Measurements from ENCODE around the gene LPAR2.
"Not testable (repeated sequence)": the region's sequence is repeated elsewhere in the genome, so short reads cannot be mapped to it uniquely, and the experiment has no call there.

The LPAR2 gene

DNA sequence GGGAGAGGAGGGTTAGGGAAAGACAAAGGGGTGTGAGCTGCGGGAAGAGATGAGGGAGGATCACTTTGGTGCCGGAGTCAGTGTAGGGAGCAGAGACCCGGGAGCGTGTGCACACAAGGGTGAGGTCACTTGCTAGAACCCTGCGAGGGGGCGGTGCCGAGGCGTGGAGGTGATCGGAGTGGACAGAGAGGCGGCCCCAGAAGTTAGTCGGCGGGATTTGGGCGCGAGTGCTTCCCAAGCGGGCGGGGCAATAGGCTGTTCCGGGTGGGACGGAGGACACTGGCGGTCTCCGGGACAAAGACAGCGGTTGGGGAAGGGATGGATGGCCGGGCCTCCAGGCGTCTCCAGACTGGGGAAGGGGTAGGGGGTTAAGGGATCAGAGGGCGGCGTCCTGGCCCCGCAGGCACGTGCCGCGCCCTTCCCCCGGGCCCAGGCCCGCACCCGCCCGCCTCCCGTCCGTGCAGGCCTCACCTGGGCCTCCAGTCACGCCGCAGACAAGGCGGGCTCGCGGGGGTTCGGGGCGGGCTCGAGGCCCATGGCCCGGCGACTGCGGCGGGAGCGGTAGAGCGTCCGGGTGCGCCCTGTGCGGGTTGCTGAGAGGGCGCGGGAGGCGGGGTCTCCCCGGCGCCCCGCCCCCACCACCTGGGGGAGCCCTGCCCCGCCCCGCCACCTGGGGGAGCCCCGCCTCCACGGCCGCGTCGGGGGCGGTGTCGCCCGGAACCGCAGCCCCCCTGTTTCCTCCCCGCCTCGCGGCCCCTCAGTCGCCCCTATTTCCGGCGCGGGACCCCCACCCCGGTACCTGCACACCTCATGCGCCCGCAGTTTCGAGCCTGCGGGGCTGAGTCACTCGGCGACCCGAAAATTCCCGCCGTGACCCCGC, at the start of gene LPAR2:
LPAR2 (minus strand) TSS at position 600 of the 880 bp plus-strand sequence. CDS start 945 bp downstream, outside the sequence.
- DNase-seq (ENCODE audit: low read depth): no peak

DNA sequence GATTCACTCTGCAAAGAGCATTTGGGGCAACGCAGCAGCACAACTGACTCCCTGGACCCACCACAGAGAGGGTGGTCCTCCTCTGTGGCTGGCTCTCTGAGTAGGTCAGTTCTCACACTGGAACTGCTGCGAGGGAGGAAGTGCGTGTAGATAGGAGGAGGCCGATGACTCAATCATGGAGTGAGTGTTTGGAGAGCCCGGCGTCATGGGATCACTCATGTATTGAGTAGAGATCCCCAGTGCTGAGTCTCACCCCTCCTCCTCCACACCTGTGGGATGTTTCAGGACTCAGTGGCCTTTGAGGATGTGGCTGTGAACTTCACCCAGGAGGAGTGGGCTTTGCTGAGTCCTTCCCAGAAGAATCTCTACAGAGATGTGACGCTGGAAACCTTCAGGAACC, 49.6 kb upstream of the LPAR2 start:
- DNase-seq (ENCODE audit: low read depth): no peak

DNA sequence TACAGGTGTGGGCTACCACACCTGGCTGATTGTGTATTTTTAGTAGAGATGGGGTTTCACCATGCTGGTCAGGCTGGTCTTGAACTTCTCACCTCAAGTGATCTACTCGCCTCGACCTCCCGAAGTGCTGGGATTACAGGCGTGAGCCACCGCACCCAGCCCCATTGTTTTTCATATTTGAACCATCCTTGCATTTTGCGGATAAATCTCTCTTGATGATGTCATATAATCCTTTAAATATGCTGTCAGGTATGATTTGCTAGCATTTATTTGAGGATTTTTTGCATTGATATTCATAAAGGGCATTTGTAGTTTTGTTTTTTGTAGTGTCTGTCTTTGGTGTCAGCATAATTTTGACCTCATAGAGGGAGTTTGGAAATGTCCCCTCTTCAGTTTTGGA, 46.3 kb upstream of the LPAR2 start:
- no peak for DNase-seq (ENCODE audit: low read depth)

DNA sequence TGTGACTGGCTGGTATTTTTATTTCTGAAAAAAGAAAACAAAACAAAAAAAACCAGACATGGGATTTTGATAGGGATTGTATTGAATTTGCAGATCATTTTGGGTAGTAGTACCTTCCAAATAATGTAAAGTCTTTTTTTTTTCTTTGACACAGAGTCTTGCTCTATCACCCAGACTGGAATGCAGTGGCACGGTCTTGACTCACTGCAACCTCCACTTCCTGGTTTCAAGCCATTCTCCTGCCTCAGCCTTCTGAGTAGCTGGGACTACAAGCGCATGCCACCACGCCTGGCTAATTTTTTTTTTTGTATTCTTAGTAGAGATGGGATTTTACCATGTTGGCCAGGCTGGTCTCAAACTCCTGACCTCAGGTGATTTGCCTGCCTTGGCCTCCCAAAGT, 44.8 kb upstream of the LPAR2 start:
- DNase-seq (ENCODE audit: low read depth): peak; percentile 40

DNA sequence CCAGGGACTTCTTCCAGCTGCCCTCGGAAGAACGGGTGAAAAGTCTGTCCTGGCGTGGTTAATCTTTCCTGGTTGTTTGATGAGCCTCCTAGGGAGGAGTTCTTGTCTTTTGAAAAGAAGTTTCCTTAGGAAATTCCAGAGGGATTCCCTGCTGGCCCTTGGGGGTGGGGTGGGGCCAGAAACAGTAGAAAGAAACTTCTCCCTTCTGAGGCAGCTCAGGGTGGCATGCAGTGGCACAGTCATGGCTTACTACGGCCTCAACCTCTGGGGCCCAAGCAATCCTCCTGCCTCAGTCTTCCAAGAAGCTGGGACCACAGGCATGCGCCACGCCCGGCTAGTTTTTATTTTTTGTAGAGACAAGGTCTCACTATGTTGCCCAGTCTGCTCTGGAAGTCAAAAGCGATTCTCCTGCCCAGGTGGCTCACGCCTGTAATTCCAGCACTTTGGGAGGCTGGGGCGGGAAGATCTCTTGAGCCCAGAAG, 42.1 kb upstream of the LPAR2 start:
- no peak for DNase-seq (ENCODE audit: low read depth)

DNA sequence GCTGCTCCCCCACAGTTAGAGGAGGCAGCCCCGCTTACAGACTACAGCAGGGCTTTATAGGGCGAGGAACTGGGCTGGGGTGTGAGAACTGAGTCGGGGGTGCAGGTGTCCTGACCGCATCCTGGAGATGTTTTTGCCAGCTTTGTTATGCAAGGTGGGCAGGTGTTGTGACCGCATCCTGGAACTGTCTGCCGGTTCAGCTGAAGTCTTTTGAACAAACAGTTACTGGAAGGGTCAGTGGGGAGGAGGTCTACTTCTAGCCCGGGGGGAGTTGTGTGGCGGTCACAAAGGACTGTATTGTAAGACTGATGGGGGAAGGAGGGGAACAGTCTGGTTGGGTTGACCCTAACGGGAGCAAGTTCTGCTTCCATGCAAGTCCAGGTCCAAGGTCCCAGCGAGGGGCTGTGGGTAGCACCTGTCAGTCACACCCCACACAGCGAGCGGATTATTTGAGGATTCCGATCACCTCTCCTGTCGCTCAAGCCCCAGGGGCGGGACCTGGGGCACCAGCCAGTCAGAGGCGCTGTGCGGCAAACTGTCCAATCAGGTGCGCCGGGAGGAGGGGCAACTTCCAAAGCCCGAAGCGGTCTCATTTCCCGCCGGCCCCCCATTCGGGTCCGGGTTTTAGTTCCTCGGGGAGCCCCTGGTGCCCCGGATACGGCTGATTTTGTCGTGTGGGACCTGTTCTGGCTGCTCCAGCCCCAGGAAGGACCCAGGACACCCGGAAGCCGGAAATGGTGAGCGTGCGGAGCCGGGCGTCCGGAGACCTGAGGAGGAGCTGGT, 40.4 kb upstream of the LPAR2 start, which contains the start of gene ZNF101:
ZNF101 (plus strand) TSS at position 610 of the 783 bp plus-strand sequence; CDS start at position 735, 125 bp downstream.
- DNase-seq (ENCODE audit: low read depth): peak; percentile 95

DNA sequence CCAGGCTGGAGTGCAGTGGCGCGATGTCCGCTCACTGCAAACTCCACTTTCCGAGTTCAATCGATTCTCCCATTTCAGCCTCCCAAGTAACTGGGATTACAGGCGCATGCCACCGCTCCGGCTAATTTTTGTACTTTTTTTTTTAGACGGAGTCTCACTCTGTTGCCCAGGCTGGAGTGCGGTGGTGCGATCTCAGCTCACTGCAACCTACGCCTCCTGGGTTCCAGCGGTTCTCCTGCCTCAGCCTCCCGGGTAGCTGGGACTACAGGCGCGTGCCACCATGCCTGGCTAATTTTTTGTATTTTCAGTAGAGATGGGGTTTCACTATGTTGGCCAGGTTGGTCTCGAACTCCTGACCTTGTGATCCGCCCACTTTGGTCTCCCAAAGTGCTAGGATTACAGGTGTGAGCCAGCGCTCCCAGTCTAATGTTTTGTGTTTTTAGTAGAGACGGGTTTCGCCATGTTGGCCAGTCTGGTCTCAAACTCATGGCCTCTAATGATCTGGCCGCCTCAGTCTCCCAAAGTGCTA, 37.5 kb upstream of the LPAR2 start:
- not testable (repeated sequence) for DNase-seq (ENCODE audit: low read depth)

DNA sequence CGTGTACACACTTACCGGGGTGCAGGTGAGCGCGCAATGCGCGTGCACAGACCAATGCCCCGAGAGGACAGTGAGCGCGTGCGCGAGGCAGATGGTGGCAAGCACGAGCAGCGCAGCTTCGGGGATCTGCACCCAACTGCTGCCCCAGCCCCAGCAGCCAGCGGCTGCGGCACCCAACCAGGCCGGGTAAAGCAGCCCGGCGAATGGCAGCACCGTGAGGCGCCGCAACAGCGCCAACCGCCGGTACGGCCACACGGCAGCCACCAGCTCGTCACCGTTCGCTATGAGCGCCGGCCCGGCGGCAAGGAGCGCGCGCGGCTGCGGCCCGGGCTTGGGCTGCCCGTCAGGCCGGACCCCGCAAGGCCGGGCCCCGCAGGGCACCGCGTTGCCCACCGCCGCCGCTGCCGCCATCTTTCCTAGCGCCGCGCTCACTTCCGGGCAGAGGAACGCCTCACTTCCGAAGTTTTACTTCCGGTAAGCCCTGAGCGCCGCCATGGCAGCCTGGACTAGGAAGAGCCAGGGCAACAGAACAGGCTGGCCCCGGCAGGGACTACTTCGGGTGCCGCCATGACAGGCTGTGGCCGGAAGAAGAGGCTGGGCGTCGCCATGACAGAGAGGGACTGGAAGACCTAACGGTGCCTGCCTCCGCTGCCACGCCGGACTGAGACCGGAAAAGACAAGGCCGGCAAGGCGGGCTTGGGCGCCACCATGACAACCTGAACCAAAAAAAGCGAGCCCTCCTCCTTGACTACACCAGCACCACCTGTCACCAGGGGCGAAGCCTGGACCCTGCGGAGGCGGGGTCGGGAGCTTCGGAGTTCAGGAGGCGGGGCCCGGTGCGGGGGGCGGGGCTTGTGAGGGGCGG, 35.5 kb upstream of the LPAR2 start, which contains the start of gene ATP13A1:
ATP13A1 (minus strand) TSS at position 421 of the 865 bp plus-strand sequence; CDS start at position 411, 10 bp downstream.
- peak; percentile 96 for DNase-seq (ENCODE audit: low read depth)

DNA sequence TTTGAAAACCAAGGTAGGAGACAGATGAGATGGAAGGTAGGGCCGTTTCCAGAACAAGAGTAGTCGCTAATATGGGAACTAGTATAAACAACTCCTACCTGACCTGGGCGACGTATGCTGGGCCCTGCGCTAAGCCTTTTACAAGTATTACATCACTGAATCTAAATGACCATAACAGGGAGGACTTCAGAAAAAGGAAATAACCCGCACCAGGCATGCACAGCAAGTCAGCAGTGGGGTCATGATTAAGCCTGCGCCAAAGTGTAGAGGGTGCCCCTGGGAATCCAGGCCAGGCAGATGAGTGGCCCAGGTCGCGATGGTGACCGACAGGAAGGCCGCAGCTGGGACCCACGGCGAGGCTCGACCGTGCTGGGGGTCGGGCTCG, 34.8 kb upstream of the LPAR2 start:
- peak; percentile 59 for DNase-seq (ENCODE audit: low read depth)

DNA sequence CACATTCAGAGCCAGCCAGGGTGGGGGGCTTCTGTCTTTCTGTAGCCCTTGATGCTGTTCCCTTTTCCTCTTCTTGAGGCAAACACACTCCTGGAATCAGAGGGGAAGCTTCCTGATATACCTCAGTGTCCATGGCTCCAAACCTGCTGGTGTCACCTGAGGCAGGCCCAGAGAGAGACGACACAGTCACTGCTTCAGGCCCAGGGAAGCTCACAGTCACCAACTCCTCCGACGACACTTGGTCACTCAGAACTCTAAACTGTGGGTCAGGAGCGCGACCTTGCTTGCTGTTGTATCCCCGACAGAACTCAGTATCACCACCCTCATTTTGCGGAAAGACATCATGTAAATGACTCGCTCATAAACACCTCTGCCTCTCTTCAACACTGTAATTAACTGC, 34.3 kb upstream of the LPAR2 start:
- no peak for DNase-seq (ENCODE audit: low read depth)

DNA sequence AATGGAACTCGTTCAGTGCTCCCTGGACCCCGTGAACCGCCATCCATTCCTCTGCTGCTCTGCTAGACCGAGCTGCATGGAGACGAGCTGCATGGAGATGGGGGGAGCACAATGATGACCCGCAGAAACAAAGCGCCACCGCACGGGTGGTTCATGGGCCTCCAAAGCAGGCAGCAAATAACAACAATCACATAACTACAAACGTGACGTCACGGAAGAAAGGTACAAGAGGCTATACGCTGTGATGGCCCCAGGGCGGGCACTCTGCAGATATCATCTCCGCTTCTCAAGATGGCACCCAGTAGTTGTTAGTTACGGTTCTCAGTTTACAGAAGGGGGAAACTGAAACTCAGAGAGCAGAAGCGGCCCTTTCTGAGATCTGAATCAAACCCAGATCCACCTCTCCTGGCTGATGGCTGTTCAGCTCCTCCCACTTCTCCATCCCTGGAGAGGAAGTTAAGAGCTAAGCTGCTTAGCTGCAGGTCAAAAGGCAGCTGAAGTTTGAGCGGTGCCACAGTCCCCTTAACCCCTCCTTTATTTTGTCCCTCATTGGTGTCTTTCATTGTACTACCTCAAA, 33.7 kb upstream of the LPAR2 start:
- no peak for DNase-seq (ENCODE audit: low read depth)

DNA sequence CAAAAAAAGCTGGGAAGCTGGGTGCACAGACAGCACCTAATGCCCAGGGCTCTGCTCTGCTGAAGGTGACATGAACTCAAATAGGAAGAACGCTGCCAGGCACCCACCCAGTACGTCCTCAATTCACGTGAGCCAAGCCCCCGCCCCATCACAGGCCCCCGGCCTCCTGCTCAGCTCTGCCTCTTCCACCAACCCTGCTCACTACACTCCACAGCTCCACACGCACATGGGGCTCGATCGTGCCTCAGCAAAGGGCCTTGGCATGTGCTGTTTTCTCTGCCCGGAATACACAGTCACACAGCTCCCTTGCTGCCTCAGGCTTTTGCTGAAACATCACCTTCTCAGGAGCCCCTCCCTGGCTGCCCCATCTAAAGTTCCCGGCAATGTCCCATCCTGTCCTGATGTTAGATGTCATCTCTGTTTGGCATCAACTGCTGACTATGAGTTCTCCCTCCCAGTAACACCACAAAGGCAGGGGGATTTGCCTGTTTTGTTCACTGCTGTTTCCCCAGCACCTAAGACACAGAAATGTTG, 33.2 kb upstream of the LPAR2 start:
- no peak for DNase-seq (ENCODE audit: low read depth)

DNA sequence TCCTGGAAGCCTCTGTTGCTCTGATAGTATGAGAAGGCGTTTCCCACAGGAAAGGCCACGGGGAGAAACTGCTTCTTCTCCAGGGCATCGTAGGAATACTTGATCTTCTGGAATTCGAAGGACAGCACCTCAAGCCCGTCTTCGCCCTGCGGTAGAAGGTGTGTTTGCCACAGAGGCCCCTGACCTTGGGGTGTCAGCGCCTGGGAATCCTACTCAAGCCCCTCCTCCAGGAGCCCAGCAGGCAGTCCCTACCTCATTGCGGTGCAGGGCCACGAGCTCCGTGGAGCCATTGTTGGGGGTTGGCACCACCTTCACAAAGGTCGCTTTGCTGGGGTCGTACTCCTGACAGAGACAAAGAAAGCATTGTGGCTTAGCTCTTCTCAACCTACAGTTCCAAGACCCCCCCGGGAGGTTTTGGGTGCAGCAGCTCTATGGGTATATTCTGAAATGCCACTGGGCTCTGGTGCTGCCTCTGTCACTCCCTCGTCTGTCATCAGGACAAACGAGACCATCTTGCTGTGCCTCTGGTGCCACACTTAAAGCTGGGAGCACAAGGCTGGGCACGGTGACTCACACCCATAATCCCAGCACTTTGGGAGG, 31.7 kb upstream of the LPAR2 start:
- no peak for DNase-seq (ENCODE audit: low read depth)

DNA sequence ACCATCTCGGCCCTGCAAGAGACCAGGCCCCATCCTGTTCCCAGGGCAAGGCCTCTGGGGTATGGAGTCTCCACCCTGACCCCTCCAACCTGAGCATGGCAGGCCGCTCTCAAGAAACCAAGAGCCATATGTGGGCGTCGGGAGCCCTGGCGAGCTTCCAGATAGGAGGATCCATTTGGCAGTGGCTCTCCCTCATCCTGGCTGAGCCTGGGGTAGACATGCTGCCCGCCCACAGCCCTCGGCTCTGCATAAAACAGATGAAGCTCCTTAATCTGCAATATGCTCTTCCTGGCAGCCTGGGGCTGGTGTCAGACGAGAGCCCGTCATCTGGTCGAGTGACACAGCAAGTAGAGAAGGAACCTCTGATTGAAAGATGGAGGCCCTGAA, 29.4 kb upstream of the LPAR2 start:
- DNase-seq (ENCODE audit: low read depth): no peak

DNA sequence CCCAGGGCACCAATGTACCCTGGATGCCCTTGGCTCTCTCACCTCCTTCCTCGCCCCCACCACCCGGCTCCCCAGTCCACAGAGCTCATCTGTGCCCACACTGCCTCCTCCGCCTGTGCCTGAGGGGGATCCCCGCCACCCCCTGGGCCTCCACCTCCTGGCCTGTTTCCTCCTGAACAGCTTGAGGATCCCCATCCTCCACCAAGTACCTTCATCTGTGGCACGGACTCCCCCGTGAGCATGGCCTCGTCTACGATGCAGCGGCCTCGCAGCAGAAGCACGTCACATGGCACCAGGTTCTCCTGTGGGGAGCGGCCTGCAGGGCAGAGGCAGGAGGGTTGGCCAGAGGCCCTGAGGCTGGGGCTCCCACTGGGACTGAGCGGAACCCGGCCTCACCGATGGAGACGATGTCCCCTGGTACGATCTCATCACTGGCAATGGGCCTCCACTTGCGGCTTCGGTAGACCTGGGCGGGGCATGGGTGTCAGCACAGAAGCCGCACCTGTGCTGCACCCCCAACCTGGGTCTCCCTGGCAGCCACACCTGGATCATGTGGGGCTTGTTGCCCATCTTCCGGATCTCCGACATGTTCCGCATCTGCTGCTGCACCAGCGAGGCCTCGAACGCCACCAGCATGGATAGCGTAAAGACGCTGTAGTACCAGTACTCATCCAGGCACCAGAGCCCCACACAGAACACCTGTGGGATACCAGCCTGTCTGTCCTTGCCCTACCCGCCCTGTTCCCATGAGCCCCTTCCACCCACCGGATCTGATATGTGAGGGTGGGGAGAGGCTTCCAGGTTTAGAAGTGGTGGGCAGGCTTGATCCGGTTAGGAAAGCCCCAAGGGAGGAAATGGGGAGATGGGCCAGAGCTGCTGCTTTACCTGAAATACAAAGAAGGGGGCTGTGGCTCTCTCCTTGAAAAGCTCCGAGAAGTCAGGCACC, 28.7 kb upstream of the LPAR2 start:
- no peak for DNase-seq (ENCODE audit: low read depth)

DNA sequence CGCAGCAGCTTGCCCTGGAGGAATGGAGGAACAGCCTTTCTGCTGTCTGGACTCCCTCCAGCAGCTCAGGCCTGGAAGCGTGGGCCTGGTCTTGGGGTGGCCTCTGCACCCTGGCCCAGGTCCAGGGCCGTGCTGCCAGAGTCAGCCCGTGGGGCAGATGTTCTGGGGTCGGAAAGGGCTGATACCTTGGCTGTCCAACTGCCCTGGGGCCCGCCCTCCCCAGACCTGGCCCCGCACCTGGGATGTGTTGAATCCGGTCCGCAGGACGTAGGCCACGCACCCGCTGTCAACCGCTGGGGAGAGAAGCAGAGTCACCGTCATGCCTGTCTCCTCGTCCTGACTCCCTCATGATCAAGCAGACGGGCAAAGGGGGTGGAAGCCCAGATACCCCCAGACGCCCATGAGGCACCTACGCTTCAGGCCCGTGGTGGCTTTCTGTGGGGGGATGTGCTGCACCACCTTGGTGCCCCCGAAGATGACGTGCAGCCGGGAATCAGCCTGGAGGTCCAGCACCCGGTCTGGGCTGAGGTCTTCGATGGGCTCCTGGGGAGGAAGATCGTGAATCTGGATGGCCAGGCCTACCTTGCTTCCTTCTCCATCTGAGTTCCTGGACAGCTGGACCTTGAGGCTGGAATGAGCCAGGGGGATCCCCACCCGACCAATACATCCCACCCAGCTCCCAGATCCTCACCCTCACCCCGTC, 27.8 kb upstream of the LPAR2 start:
- DNase-seq (ENCODE audit: low read depth): no peak

DNA sequence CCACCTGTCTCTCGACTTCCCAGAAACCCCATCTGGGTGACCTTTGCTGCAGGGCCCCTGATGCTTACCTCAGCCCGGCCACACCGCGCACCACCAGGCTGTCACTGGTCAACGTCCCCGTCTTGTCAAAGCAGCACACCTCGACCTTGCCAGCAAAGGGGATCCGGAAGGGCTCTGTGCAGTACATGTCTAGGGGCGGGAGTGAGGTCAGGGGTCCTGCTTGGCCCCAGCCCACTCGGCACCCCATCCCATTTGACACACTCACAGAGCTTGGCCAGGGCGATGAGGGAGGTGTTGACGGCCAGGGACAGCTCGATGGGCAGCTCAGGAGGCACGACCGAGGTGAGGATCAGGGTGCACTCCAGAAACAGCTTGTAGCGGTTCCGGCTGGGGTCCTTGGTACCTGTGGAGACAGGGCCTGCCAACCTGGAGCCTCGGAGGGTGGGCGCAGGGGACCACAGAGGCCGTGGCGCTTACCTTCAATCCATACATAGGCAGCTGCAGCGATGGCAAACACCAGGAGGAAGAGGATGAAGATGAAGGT, 27.1 kb upstream of the LPAR2 start:
- DNase-seq (ENCODE audit: low read depth): no peak

DNA sequence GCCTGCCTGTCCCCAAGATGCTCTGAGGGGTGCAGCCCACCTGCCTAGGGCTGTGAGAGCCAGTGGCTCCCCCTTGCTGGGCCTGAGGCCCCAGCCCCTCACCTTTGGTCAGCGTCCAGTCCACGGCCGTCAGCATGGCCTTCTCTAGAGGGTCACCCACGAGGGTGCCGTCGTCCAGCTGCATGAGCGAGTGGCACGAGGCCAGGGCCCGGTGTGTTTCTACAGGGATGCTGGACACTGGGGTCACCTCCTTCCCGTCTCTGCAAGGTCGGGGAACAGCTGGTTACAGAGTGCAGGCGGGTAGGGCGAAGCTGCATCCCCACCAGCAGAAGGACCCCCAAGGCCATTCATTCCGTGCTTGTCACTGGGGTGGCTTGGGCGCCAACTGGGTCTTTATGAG, 26.4 kb upstream of the LPAR2 start:
- DNase-seq (ENCODE audit: low read depth): no peak

Measured in ELR (cell line).